Inferior parietal cortex (tissue), 1 donor: ENCODE measurements around the gene DYSF.
A peak's percentile ranks its signal among the peaks of the same experiment; 100 is the strongest.

Experiments
- DNase-seq: peaks from one replicate; pipeline ENCODE4 v3.0.0-alpha.2; 2016; ENCODE audit errors: extremely low spot score

DYSF gene

DNA sequence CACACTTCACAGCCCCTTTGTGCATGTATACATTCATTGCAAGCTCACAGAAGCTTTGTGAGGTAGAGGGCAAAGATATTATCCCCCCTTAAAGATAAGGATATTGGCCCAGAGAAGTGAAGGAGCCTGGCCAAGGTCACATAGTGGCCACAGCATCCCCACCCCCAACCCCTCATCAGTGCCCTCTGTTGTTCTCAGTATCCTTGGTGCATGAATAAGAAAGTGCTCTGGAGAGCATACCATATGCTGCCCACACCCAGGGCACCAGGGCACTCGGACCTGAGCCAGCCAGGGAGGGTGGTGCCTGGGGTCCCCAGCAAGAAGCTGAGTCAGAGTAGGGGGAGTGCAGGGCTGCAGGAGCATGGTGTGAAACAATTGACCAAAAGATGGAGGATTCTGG is 3.3 kb downstream of the DYSF start:
- DNase-seq: no peak

DNA sequence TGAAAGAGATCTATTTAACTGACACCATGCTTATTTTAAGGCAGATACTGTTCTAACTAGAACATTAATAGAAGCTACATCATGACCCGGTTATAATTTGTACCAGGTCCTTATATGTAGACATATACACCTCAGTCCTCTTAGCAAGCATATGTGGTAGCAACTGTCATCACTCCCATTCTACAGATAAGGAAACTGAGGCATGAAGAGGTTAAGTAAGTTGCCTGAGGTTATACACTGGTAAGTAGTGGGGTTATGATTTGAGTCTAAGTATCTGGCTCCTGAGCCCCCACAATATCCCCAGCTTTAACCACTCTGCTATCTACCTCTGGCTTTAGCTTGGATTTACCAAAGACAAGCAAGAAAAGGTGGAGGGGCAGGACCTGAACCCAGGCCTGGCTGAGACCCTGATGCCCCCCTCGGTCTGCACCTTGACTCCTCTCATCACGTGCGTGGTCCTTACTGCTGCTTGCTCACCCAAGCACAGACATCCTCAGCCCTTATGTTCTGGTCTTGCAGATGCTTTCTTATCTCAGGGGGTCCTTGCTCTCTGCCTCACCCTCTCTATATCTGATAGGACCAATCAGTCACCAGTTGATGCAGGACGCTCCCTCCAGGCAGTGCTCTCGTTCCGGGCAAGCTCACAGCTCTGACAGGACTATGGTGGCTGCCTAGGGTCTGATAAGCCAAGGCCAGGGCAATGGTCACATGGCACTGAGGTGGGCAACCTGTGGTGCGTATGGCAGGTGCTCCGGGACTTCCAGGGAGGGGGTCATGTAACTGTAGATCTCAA is 4.0 kb downstream of the DYSF start:
- no peak for DNase-seq

DNA sequence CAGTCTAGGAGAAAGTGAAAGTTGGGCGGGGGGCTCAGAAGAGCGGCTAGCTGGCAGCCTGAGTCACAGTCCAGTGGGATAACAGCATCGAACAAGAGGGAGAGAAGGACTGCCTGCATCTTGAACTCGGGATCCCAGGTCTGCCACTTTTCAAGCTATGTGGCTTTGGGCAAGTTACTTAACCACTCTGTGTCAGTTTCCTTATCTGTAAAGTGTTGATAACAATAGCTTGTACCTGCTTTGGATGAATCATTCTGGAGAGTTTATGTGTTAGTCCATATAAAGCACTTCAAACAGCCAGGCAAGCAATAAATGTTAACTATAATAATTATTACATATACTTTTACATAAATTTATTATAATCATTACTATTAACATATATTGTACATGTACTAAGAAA is 4.6 kb downstream of the DYSF start:
- DNase-seq: no peak

DNA sequence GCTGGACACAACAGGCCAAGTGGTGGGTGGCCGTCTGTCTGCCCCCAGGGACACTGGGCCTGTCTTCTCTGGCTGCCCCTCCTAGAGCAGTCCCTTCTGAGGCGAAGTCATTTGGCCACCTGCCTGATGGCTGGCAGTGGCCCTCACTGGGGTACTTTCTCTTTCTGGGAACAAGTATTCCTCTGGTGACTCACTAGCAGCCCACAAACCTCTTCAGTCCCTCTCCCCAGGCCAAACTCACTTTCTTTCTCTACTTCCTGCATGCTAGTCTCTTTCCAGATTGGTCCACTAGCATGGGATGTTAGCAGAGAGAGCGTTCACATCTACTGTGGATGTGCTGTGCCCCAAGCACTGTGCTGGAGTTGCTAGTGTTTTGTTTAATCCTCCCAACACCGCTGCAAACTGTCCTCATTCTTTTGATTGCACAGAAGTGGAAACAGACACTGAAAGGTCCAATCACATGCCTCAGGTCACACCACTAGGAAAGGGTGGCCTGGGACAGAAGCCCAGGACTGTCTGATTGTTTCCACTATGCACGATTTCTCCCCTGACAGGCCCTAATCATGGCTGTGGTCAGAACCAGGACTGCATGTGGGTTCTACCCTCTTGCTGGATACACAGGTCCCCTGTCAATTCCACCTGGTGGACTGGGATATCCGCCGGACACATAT is 5.2 kb downstream of the DYSF start:
- no peak for DNase-seq

DNA sequence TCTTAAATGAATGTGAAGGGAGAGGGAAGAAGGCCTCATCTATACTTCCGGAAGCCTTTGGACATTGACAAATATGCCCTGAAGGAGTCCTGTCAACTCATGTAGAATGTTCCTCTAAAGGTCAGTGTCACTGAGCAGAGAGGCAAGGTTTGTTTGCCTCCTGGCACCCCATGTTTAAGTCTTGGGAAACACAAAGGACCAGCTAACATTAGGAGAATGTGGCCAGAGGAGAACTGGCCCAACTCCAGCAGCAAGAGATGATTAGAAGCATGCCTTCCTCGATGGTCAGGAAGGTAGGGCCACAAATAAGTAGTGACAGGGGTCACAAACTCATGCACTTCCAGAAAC is 5.7 kb downstream of the DYSF start:
- no peak for DNase-seq

DNA sequence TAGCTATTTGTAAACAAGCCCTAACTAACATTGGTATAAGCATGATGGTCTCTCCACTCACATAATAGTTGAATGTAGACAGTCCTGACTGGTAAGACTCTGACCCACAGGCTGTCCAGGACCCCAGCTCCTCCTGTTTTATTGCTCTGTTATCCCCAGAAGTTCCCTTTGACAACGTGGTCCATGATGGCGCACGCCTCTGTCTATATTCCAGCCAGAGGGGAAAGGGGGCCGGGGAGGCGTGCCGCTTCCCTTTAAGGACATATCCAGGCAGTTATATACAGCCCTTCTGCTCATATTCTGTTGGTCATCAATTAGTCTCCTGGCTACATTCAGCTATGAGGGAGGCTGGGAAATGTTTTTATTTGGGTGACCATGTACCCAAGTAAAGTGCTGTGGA is 6.7 kb downstream of the DYSF start:
- DNase-seq: no peak

DNA sequence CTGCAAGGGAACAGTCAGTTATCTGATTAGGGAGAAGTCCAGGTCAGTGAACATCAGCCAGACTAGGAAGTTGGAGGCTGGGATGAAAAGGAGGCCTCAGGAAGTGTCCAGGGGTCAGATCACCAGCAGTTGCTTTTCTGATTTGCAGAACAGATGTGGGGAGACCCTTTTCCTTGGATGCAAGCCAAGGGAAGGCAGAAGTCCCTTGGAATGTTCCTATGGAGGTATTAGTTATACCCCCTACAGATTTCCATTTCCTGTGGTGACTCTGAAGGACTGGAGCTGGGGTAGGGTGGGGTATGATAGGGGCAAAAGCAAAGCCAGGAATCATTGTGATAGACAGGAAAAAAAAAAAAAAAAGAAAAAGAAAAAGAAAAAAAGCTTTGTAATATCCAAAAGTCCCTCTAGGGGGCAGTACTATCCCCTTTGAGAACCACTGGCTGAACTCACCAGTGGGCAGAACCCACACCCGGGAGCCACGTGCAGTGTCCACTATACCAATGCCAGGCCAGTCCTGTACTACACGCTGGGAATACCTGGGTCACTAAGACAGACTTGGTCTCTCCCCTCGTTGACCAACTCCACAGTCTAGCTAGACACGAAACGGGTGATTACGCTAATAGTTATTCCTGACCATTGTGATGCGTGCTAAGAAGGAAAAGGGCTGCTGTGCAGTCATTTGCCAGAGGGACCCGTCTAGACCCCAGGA is 7.4 kb downstream of the DYSF start:
- DNase-seq: peak; percentile 44

DNA sequence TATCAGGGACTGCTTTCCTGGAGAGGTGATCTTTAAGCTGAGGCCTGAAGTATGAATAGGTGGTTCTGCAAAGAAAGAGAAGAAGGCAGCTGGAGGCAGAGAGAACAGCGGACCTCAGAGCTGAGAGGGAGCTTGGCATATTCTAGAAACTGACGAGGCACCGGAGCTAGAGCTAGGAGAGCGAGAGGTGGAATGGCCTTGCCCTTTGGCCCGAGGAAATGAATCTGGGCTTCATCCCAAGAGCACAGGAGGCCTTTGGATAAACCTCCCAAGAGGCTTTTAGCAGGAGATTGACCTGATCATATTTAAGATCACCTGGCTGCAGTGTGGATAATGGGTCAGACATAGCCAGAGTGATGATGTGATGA is 7.9 kb downstream of the DYSF start:
- DNase-seq: no peak

DNA sequence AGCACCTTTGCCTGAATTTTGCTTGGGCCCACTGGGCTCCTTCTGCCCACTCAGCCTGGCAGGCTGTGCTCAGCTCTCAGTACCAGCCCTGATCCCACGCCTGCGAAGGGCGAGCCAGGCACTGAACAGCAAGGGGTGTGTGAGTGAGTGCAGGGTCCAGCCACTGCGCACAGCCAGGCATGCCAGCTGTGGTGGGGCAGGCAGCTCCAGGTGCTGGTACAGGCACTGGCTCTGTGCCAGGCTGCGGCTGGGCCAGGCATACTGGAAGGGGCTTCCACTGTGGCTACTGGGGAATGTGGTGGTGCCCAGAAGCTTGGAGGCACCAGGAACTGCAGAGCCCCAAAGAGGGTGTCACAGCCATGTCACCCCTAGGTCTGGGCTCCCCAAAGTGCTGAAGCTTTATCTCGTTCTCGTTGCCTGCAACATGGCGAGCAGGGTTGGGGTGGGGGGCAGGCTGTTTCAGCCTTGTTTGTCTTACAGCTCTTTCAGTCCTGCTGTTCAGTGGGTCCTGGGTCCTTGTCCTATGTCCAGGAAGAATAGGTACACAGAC is 8.8 kb downstream of the DYSF start:
- DNase-seq: no peak

DNA sequence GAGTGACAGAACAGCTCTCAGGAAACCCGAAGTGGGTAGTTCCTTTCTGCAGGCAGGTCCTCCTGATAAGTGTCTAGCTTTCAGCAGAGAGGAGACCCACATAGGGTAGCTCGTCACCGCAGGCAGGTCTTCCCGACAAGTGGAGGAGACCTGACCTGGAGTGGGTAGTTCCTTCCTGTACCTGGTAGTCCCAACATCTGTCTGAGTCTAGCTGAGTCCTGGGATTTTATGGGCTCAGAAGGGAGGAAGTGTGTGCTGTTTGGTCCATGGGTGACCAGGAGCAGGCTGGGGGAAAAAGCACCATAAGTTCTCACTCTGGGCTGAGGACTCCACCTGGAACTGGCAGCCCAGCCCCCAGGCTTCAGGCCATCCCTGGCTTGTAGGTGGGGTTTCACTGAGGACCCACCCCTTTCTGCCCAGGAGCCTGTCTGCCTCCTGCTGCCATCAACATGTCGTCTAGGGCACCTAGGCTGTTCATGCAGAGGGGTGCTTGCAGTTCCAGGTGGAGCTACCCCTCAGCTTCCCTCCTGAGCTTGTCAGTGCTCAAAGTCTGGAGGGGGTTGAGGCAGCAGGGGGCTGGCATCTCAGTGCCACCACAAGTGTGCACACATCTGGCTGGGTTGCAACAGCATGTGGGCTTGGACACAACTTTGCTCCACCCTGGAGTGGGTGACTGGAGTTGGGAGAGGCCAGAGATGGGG is 9.4 kb downstream of the DYSF start:
- no peak for DNase-seq

DNA sequence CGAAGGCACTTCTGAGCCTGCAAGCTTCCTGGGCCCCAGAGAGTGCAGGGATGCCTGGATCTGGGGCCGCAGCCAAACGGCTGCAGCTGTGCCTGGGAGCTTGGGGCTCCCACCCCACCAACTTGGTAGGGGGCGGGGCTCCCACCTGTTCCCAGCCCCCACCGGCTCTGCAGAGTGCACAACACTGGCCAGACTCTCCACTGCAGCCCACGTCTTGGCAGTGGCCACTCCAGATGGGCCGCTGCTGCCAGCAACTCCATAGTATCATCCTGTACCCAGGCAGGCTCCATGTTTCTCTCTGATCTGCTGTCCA is 9.9 kb downstream of the DYSF start:
- DNase-seq: no peak

DNA sequence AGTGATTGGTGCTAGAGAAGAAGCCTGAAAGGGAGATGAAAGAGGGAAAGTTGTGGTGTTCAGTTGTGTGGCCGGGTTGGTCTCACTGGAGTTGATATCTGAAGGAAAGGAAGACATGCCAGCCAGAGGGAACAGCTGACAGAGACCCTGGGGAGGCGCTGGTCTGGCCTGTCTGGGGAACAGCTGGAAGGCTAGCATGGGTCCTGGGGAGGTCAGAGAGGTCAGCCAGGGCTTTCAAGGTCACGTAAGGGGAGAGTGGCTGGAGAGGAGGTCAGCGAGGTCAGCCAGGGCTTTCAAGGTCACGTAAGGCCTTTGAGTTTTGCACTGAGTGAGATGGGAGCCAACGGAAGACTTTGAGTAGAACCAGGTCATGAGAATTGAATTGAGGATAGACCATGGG is 11.0 kb downstream of the DYSF start:
- no peak for DNase-seq

DNA sequence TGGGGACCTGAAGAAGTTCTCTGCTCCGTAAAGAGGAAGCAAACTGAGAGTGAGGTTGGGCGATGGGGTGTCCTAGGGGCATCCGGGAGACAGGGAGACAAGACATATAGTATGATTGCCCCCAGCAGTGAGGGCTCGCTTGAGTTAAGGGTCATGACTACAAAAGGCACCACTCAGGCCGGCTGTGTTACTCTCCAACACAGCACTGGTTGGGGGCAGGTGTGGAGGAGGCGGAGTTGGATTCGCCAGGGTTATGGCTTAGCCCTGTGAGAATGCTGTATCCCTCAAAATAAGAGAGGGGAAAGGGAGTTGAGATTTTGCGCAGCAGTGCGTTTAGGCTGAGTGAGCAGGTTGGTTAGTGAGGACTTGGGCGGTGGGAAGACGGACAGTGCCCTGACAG is 12.0 kb downstream of the DYSF start:
- DNase-seq: no peak

DNA sequence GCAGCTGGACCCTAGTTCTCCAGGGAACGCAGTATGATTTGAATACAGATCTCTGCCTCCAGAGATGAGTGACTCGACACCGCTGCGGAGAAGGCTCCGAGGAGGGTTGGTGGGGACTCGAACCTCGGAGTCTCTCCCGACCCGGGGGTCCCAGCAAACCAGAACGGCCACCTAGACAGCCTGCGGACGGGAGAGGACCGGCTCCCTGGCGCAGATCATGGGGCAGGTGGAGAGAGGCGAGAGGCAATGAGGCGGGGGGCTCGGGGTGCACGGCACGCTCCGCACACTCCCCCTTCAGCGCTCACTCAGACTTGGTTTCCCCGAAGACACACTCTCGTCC is 12.6 kb downstream of the DYSF start:
- no peak for DNase-seq

DNA sequence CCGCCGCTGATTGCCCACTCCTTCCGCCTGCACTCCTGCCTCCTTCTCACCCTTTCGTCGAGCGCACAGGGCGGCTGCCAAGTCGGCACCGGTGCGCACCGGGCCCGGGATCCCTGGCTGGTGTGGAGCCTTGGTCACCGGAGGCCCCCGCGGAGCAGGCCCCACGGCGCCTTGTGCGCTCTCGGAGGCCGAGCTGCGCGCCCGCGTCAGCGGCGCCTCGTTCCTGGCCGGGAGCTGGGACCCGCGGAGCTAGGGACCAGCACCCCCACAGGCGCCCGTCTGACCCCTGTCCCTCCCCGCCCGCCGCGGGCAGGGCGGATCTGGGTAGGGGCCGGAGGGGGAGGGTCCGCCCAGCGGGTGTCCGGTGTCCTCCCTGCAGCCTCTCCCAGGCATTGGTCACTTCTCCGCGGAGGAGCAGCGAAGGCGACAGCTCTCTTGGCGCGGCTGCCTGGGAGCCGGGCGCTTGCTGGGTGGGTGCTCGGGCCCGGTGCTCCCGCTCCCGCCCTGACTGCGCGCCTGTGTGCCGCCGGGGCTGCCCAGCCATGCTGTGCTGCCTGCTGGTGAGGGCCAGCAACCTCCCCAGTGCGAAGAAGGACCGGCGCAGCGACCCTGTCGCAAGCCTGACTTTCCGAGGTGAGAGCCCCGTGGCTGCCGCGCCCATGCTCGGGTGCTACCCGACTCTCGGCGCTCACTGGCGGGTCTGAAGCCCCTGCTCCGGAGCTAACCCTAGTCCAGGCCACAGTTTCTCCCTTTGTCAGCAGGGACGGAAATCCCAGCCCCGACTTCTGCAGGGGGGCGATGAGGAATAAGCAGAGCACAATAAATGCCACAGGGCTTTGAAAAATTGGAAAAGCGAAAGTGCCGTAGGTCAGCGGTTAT is 13.2 kb downstream of the DYSF start:
- no peak for DNase-seq

DNA sequence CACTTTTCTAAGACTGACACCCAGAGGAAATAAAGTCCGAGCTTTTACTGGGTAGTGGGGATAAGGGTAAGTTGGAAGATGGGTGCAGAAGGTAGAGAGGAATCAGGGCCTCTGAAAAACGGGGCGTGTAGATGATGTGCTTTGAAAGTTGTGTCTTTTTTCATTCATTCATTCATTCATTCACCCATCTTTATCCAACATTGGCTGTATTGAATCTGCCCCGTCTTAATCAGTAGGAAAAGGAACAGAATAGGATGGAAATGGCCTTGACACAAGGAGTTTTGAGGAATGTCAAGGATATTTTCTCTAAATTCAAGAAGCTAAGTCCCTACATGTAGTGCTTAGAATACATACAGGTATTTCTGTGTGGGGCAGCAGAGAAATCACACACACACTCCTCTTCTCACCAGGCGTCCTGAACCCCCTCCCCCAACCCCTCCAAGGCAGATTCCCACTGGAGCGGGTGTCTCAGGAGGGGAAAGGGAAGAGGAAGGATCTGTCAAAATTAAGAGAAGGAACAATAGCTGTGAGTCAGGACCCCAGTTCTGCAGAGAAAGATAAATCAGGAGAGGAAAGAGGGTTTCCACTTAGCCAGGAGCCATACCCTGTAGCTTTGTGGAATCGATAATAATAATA is 13.9 kb downstream of the DYSF start:
- DNase-seq: no peak

DNA sequence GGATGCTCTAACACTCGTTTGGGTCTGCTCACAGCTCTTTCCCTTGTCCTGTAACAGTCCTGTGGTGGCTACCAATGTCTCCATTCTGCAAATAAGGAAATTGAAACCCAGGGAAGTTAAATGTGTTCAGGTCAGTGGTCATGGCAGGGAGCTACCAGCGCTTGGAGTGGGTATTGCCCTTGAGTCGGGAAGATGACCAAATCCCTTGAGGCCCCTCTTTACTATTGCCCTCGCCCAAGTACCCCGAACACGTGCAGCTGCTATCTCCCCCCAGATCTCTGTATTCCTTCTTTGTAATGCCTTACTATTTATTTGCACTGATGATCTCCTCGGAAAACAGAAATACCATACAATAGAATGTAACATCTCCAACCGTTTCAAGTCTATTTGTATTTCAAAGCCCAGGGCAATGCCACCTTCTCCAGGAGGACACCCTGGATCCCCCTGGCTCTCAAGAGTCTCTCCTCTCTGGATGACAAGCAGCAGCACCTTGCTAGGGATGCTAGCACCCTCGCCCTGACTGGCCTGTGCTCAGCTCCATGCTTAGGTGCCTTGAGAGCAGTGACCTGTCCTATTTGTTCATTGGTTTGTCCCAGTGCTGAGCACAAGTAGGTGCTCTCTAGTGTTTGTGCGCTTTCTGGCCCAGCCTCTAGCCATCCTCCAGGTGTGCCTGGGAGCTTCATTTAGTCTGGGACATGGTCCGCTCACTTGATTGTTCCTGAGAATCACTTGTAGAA is 15.1 kb downstream of the DYSF start:
- DNase-seq: no peak

DNA sequence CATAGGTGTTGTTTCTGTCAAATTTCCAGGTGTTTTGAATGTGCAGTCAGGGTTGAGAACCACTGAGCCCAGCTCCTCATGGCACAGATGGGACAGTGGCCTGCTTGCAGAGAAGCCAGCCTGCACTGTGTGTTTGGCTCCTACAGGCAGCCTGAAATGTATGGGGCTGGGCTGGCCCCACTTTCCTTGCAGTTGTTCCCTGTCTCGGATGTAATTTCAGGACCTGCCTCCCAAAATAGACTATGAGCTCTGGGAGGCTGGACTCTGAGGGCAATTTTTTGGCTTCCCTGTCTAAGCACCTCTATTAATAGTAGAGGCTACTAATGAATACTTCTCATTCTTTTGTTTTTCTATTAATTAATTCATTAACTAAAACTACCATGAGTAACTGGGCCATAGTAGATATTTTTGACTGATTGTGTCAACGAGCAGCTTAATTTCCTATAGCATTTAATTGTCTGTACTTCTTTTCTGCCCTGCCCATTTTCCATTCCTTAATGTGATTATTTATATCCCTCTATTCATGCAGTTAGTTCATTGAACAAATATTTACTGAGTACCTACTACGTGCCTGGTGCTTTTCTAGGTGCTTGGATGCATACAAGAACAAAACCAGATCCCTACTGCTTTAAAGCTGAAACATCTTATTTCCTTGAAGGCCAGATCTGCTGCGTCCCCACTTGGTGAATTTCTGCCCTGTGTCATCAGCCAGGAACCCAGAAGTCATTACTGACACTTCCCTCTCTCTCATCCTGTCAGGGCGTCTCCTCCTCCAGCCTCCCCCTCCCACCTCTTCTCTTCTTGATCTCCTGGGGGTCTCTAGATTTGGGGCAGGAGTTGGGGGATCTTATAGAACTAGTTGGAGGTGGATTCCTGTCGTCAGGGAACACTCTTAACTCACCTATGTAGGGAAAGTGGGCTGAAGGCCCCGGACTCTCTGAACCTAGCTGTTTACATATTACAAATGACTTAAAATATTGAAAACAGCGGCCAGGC is 16.3 kb downstream of the DYSF start:
- no peak for DNase-seq

DNA sequence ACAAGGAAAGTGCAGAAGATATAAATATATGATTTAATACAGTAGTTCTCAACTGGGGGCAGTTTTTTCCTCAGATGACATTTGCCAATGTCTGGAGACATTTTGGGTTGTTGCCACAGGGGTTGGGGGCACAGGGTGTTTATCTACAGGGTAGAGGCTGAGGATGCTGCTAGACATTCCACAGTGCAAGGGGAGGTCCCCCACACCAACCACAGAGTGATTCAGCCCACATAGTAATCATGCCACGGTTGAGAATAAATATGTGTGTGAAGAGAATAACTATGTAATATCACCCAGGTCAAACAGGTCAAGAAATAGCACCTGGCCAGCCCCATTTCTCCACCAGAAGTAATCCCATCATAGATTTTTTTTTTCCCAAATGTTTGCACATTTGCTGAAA is 17.9 kb downstream of the DYSF start:
- DNase-seq: no peak
